PFSK-1 (cell line): ENCODE results near the gene KRTAP12-3.

Source experiments
- FOXP2 ChIP-seq: optimal IDR thresholded peaks from 2 replicates; pipeline ENCODE3; 2011; ENCODE audit warnings: borderline replicate concordance, control low read depth, inconsistent platforms; ENCODE audit not compliant: insufficient read depth; ENCODE audit errors: extremely low read length, extremely low read depth
- POLR2AphosphoS5 ChIP-seq: IDR thresholded peaks from 2 replicates; pipeline ENCODE4 v1.6.1; 2012; ENCODE audit warnings: low read depth, mild to moderate bottlenecking, control low read depth, low read length, moderate library complexity
- REST ChIP-seq, 2 experiments: IDR thresholded peaks; 2 replicates each; pipeline versions ENCODE4 v1.6.1 to v1.8.0; 2011 to 2012; ENCODE audit warnings: low read depth in 2 of 2, low read length in 2 of 2, control low read depth in 1 of 2, inconsistent platforms in 1 of 2, mild to moderate bottlenecking in 1 of 2, moderate library complexity in 1 of 2; ENCODE audit not compliant: insufficient read depth in 1 of 2
- SIN3A ChIP-seq: IDR thresholded peaks from 2 replicates; pipeline ENCODE4 v1.6.1; 2012; ENCODE audit warnings: mild to moderate bottlenecking, low read length, moderate library complexity, borderline replicate concordance; ENCODE audit not compliant: insufficient read depth
- TAF1 ChIP-seq: IDR thresholded peaks from 2 replicates; pipeline ENCODE4 v1.6.1; 2012; ENCODE audit warnings: low read length, control low read depth, borderline replicate concordance; ENCODE audit not compliant: insufficient read depth

The KRTAP12-3 gene

GRCh38 chr21:44612669-44613229, 45.0 kb upstream of the KRTAP12-3 start:
- TF ChIP-seq SIN3A (no peak), FOXP2 (no peak), POLR2AphosphoS5 (no peak), REST (IDR thresholded peaks at IDR 0.05; ENCODE audit: insufficient read depth in 1 of 2, low read depth in 2 of 2, low read length in 2 of 2) (no peak), TAF1 (no peak)

GRCh38 chr21:44613386-44614155, 44.2 kb upstream of the KRTAP12-3 start:
- TF ChIP-seq SIN3A (no peak), TAF1 (no peak), POLR2AphosphoS5 (no peak), FOXP2 (no peak), REST (IDR thresholded peaks at IDR 0.05; ENCODE audit: insufficient read depth in 1 of 2, low read depth in 2 of 2, low read length in 2 of 2) (no peak)

DNA sequence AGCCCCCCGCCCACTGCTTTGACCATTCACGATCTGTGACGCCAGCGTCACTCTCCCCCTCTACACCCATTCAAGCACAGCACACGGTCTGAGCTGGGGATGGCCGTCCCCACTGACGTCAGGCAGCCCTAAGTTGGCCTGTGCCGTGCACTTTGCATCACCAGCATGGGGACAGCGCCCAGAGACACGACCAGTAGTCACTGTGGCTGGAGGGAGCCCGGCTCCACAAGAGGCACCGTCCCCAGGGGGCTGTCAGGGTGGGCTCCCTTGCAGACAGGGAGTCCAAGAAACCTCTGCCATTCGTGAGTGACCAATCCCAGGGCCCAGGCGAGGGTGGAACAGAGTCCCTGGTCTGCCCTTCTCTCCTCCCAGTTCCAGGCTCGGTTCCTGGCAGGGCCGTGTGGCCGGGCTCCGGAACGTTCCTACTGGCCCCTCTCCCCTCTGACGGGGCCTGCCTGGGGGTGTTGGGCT, 43.5 kb upstream of the KRTAP12-3 start:
- TF ChIP-seq FOXP2 (no peak), TAF1 (no peak), POLR2AphosphoS5 (no peak), SIN3A (no peak), REST (IDR thresholded peaks at IDR 0.05; ENCODE audit: insufficient read depth in 1 of 2, low read depth in 2 of 2, low read length in 2 of 2) (no peak)

DNA sequence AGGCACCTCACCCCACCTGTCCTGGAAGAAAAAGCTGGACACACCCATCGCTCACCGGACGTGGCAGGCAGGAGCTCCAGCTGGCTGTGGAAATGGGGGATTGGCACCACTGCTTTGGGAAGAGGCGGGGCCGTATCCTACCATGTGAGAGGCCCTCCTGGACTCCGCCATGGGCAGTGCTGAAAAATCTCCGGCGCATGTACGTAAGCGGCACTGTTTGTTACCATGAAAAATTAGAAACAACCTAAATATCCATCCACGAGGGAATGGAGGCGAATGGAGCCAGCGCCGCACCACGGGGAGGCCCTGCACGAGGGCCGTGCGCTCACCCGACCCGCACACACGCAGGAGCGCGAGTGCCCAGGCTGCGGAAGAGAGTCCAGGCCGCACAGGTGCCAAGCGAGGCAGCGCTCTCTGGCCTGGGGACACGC, 42.8 kb upstream of the KRTAP12-3 start:
- TF ChIP-seq REST (IDR thresholded peaks at IDR 0.05; ENCODE audit: insufficient read depth in 1 of 2, low read depth in 2 of 2, low read length in 2 of 2) (no peak), SIN3A (no peak), FOXP2 (no peak), POLR2AphosphoS5 (no peak), TAF1 (no peak)
